Peyer's patch (tissue), 4 donors: ENCODE measurements around the gene TMEM145. TPM values are rescaled to one million over a fixed set of nuclear protein-coding genes. Genes with fewer than 3 reads are reported as not detected.

Source experiments
- DNase-seq, 3 donors: peaks; one replicate each; pipeline ENCODE4 v3.0.0-alpha.2; 2017 to 2019
- H3K27ac ChIP-seq, 4 donors: fragments of 200-600 bp; sonication (generic); one replicate each; pipeline ENCODE4 v1.5.1; 2016 to 2019
- H3K27me3 ChIP-seq, 2 donors: fragments of 200-600 bp; sonication (generic); one replicate each; pipeline ENCODE4 v1.5.1; 2019
- H3K36me3 ChIP-seq, 3 donors: fragments of 200-600 bp; sonication (generic); one replicate each; pipeline ENCODE4 v1.5.1; 2016 to 2019
- H3K4me1 ChIP-seq, 4 donors: fragments of 200-600 bp; sonication (generic); one replicate each; pipeline ENCODE4 v1.5.1; 2016 to 2019
- H3K4me3 ChIP-seq, 4 donors: fragments of 200-600 bp; sonication (generic); 1 replicate in 3 of 4; 2 replicates in 1 of 4; pipeline ENCODE4 v1.5.1; 2016 to 2019; ENCODE audit warnings: mild to moderate bottlenecking in 1 of 4
- H3K9me3 ChIP-seq, 4 donors: fragments of 200-600 bp; sonication (generic); one replicate each; pipeline ENCODE4 v1.5.1; 2016 to 2019; ENCODE audit warnings: mild to moderate bottlenecking in 1 of 4
- POLR2A ChIP-seq, 2 donors: fragments of 450-650 bp; IDR thresholded peaks; one replicate each; pipeline ENCODE4 v1.5.1; 2017; ENCODE audit warnings: antibody characterized with exemption in 2 of 2, mild to moderate bottlenecking in 2 of 2, moderate library complexity in 2 of 2
- total RNA-seq, 4 donors: library from RNA; depleted of rRNA; stranded (reverse); fragments of >200 nt; gene quantifications; one replicate each; pipeline ENCODE4 v1.1.0, GENCODE V29; 2016
- TF ChIP-seq, protein P1 (sequence below), 6 experiments: fragments of 450-650 bp in 4 of 6; fragments of 200-600 bp in 2 of 6; sonication (generic) in 1 of 6; IDR thresholded peaks; one replicate each; pipeline ENCODE4 v1.5.1; 2017 to 2019; ENCODE audit warnings: antibody characterized with exemption in 6 of 6, mild to moderate bottlenecking in 3 of 6, moderate library complexity in 1 of 6

Gene TMEM145
- total RNA-seq, 4 donors from 2014 or later = not detected

DNA sequence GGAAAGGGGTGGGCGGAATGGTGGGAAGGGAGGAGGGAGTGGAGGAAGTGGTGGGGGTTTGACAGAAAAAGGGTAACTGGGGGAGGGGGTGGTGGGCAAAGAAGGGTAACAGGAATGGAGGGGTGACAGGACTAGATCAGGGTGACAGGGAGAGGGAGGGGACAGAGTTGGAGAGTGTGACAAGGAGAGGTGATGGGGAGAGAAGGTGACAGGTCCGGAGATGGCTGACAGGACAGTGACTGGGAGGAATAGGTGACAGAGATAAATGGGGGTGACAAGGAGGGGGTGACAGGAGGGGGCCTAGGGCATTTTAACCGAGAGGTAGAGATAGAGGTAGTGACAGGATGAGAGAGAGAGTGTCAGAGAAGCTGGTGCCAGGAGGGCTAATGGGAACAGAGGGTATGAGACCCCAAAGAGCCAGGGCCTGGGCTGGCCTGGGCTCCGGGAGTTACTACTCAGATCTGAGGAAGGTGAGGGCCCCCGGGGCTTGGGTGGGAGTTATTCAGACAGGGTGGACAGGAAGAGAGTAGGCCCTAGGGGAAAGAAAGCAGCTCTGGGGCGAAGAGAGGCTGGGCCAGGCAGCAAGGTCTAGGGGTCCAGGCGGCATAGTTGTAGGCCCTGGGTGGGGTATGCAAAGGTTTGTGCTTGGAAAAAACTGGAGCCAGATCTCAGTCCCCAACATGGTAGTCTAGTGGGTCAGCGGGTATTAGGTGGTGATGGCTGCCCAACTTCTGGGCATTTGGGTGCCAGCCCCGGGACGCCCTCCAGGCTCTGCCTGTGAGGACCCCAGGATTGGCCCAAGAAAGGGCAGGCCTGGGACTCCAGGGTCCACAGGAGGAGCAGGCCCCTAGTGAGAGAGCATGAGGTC, 43.4 kb upstream of the TMEM145 start:
- no peaks in the 10 kb centered on the region for H3K27me3 ChIP-seq
- peaks cover 0 to 30% (median 0%) of the 10 kb centered on the region in 3 donors for H3K36me3 ChIP-seq
- TF ChIP-seq, protein P1, sequence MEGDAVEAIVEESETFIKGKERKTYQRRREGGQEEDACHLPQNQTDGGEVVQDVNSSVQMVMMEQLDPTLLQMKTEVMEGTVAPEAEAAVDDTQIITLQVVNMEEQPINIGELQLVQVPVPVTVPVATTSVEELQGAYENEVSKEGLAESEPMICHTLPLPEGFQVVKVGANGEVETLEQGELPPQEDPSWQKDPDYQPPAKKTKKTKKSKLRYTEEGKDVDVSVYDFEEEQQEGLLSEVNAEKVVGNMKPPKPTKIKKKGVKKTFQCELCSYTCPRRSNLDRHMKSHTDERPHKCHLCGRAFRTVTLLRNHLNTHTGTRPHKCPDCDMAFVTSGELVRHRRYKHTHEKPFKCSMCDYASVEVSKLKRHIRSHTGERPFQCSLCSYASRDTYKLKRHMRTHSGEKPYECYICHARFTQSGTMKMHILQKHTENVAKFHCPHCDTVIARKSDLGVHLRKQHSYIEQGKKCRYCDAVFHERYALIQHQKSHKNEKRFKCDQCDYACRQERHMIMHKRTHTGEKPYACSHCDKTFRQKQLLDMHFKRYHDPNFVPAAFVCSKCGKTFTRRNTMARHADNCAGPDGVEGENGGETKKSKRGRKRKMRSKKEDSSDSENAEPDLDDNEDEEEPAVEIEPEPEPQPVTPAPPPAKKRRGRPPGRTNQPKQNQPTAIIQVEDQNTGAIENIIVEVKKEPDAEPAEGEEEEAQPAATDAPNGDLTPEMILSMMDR (IDR thresholded peaks at IDR 0.05) = no peak
- TF ChIP-seq POLR2A (IDR thresholded peaks at IDR 0.05) = no peak
- peak overlapping the region; percentile 91 to 99 (median 94) for H3K27ac ChIP-seq
- DNase-seq = peak in 1 of 3 donors; percentile 55
- peaks cover 3 to 26% (median 19%) of the 10 kb centered on the region in 4 donors for H3K4me1 ChIP-seq
- H3K9me3 ChIP-seq = no peaks in the 10 kb centered on the region
- H3K4me3 ChIP-seq = peak overlapping the region; percentile 67 to 87 (median 72)

DNA sequence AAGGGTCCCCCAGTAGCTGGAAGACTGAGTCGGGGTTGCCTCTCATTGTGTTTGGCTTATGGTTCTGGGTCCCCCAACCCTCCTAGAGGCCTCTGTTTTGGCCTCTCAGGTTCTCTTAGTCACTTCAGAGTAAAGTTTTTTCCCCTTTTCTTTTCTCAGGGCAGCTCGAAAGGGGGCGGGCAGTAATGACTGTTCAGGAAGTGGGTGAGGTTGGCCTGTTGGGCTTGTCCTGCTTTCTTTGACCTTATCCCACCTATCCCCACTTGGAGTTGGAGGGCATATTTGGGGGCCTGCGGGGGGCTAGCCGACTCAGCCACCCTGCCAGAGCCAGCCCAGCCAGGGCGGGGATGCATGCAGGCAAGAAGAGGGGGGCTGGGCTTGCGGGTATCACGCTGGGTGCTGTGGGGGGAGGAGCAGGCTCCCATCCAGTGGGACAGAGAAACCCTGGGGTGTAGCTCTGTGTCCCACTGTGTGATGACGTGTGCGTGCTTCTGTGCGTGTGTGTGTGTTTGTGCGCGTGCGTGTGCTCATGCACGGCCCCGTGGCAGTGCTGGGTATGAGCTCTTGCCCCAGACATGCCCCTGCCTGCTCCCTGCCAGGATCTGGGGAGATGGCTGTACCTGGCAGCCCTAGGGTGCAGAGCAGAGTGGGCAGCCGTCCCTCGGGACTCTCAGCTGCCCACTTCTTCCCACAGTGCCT, 42.6 kb upstream of the TMEM145 start:
- Histone ChIP-seq H3K36me3 (peaks cover 0 to 37% (median 0%) of the 10 kb centered on the region in 3 donors), H3K27ac (peak overlapping the region; percentile 91 to 99 (median 94)), H3K4me3 (peak overlapping the region; percentile 67 to 87 (median 72)), H3K27me3 (no peaks in the 10 kb centered on the region), H3K9me3 (no peaks in the 10 kb centered on the region), H3K4me1 (peaks cover 3 to 31% (median 19%) of the 10 kb centered on the region in 4 donors)
- TF ChIP-seq POLR2A (IDR thresholded peaks at IDR 0.05) = peak in 1 of 2 donors; percentile 36
- TF ChIP-seq, protein P1 (IDR thresholded peaks at IDR 0.05) = no peak
- peak; percentile 62 to 75 (median 65) for DNase-seq

DNA sequence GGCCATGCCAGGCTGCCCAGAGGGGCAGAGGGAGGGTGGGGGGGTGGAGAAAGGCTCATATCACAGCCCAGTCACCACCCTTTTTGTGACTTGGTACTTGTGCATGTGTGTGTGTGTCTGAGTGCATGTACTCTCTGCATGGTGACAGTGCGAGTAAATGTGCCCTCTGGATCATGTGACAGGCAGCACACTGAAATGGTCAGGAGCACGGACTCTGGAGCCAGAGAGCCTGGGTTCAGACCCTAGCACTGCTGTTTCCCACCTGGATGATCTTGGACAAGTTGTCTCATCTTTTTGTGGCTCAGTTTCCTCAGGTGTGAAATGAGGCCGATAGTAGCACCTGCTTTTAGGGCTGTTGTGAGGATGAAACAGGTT, 42.1 kb upstream of the TMEM145 start:
- Histone ChIP-seq H3K27me3 (no peaks in the 10 kb centered on the region), H3K27ac (peak overlapping the region; percentile 91 to 99 (median 94)), H3K4me3 (peak overlapping the region; percentile 67 to 87 (median 72)), H3K4me1 (peaks cover 3 to 31% (median 19%) of the 10 kb centered on the region in 4 donors), H3K9me3 (no peaks in the 10 kb centered on the region), H3K36me3 (peaks cover 0 to 37% (median 0%) of the 10 kb centered on the region in 3 donors)
- TF ChIP-seq, protein P1 (IDR thresholded peaks at IDR 0.05) = no peak
- TF ChIP-seq POLR2A (IDR thresholded peaks at IDR 0.05) = no peak
- peak in 1 of 3 donors; percentile 53 for DNase-seq

DNA sequence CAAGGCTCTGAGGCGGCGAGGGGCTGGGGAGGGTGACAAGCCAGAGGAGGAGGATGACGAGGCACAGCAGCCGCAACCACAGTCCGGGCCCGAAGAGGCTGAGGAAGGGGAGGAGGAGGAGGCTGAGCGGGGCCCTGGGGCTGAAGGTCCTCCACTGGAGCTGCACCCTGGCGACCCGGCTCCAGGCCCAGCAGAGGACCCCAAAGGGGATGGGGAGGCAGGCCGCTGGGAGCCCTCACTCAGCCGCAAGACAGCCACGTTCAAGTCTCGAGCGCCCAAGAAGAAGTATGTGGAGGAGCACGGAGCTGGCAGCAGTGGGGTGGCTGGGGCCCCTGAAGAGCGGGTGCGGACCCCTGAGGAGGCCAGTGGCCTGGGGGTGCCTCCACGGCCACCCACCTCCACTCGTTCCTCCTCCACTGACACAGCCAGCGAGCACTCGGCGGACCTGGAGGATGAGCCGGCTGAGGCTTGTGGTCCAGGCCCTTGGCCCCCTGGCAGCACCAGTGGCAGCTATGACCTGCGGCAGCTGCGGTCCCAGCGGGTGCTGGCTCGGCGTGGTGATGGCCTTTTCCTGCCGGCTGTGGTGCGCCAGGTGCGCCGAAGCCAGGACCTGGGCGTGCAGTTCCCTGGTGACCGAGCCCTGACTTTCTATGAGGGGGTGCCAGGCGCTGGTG, 41.1 kb upstream of the TMEM145 start:
- Histone ChIP-seq H3K4me1 (peaks cover 3 to 31% (median 19%) of the 10 kb centered on the region in 4 donors), H3K27ac (peak overlapping the region in 1 of 4 donors; percentile 99), H3K36me3 (peaks cover 0 to 37% (median 0%) of the 10 kb centered on the region in 3 donors), H3K4me3 (no peak overlapping the region), H3K9me3 (no peaks in the 10 kb centered on the region), H3K27me3 (no peaks in the 10 kb centered on the region)
- DNase-seq = no peak
- TF ChIP-seq POLR2A (IDR thresholded peaks at IDR 0.05) = no peak
- TF ChIP-seq, protein P1 (IDR thresholded peaks at IDR 0.05) = no peak

DNA sequence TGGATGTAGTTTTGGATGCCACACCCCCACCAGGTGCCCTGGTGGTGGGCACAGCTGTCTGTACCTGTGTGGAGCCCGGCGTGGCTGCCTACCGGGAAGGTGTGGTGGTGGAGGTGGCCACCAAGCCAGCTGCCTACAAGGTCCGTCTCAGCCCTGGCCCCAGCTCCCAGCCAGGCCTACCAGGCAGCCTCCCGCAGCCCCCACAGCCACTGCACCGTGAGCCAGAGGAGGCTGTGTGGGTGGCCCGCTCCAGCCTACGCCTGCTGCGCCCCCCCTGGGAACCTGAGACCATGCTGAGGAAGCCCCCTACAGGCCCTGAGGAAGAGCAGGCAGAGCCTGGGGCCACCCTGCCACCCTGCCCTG, 40.6 kb upstream of the TMEM145 start:
- no peak overlapping the region for H3K4me3 ChIP-seq
- H3K27me3 ChIP-seq = no peaks in the 10 kb centered on the region
- H3K4me1 ChIP-seq = peaks cover 3 to 35% (median 19%) of the 10 kb centered on the region in 4 donors
- peaks cover 0 to 37% (median 0%) of the 10 kb centered on the region in 3 donors for H3K36me3 ChIP-seq
- no peaks in the 10 kb centered on the region for H3K9me3 ChIP-seq
- TF ChIP-seq, protein P1 (IDR thresholded peaks at IDR 0.05) = no peak
- no peak for TF ChIP-seq POLR2A (IDR thresholded peaks at IDR 0.05)
- H3K27ac ChIP-seq = no peak overlapping the region
- no peak for DNase-seq
